Ovary (tissue), 3 donors: ENCODE data around the gene JAG1.

ENCODE experiments used
- EP300 ChIP-seq: sonication (generic); formaldehyde crosslinking; IDR thresholded peaks from one replicate; pipeline ENCODE4 v1.6.1; 2017; ENCODE audit warnings: antibody characterized with exemption
- POLR2A ChIP-seq: fragments of 450-650 bp; IDR thresholded peaks from one replicate; pipeline ENCODE4 v1.6.1; 2017; ENCODE audit warnings: antibody characterized with exemption, mild to moderate bottlenecking, moderate library complexity
- TF ChIP-seq, protein P1 (sequence below), 3 donors: fragments of 450-650 bp in 2 of 3; fragments of 200-600 bp in 1 of 3; IDR thresholded peaks; one replicate each; pipeline versions ENCODE4 v1.5.1 to v1.8.0; 2016 to 2022; ENCODE audit warnings: antibody characterized with exemption in 3 of 3, mild to moderate bottlenecking in 1 of 3
- donor health status: DM: no; HTN: no; CAD: no.

- TF ChIP-seq, protein P1, sequence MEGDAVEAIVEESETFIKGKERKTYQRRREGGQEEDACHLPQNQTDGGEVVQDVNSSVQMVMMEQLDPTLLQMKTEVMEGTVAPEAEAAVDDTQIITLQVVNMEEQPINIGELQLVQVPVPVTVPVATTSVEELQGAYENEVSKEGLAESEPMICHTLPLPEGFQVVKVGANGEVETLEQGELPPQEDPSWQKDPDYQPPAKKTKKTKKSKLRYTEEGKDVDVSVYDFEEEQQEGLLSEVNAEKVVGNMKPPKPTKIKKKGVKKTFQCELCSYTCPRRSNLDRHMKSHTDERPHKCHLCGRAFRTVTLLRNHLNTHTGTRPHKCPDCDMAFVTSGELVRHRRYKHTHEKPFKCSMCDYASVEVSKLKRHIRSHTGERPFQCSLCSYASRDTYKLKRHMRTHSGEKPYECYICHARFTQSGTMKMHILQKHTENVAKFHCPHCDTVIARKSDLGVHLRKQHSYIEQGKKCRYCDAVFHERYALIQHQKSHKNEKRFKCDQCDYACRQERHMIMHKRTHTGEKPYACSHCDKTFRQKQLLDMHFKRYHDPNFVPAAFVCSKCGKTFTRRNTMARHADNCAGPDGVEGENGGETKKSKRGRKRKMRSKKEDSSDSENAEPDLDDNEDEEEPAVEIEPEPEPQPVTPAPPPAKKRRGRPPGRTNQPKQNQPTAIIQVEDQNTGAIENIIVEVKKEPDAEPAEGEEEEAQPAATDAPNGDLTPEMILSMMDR (IDR thresholded peaks at IDR 0.05): no peak
- TF ChIP-seq POLR2A: no peak
- no peak for TF ChIP-seq EP300
These were observed 46.9 kb downstream of the JAG1 start for GRCh38 chr20:10626896-10627295.
